Cardiac muscle cell (in vitro differentiated cells and primary cell): ENCODE measurements around the gene MEAF6. TPM values are rescaled to one million over a fixed set of nuclear protein-coding genes. Genes with fewer than 3 reads are reported as not detected.

ENCODE experiments used
- DNase-seq, 2 donors: peaks; one replicate each; pipeline versions ENCODE4 v3.0.0 to v3.0.0-alpha.2; 2010 to 2017; ENCODE audit warnings: low read depth in 1 of 2, low spot score in 1 of 2
- H3K27ac ChIP-seq: fragments of 200-600 bp; sonication (generic); 2 replicates; pipeline ENCODE4 v1.5.1; 2016
- H3K27me3 ChIP-seq: fragments of 200-600 bp; sonication (generic); 2 replicates; pipeline ENCODE4 v1.6.0; 2016; ENCODE audit warnings: control low read depth
- H3K36me3 ChIP-seq: fragments of 200-600 bp; sonication (generic); 2 replicates; pipeline ENCODE4 v1.5.1; 2016; ENCODE audit warnings: control low read depth
- H3K4me1 ChIP-seq: fragments of 200-600 bp; sonication (generic); 2 replicates; pipeline ENCODE4 v1.8.1; 2017; ENCODE audit warnings: low read depth, mild to moderate bottlenecking, mixed run types
- H3K4me3 ChIP-seq: fragments of 200-600 bp; sonication (generic); 2 replicates; pipeline ENCODE4 v1.5.1; 2016; ENCODE audit warnings: mild to moderate bottlenecking
- H3K9me3 ChIP-seq: fragments of 200-600 bp; sonication (generic); 2 replicates; pipeline ENCODE4 v1.5.1; 2017; ENCODE audit warnings: low read depth, mild to moderate bottlenecking, control low read depth
- polyA plus RNA-seq: library from polyadenylated mRNA; unstranded; fragments of >200 nt; fragmentation: Nextera tagmentation; extraction: Ambion mirVana; gene quantifications from 2 replicates; pipeline ENCODE4 v1.2.1, GENCODE V29; 2016
- total RNA-seq: library from RNA; depleted of rRNA; stranded (reverse); fragments of >200 nt; gene quantifications from 2 replicates; pipeline ENCODE4 v1.2.3, GENCODE V29; 2016
- TF ChIP-seq, protein P1 (sequence below): IDR thresholded peaks from 2 replicates; pipeline ENCODE4 v1.5.1; 2012; ENCODE audit warnings: low read depth, mild to moderate bottlenecking, low read length

MEAF6 gene
- total and polyA plus RNA-seq, 2 experiments from 2014 or later = 68.2 to 138 TPM

DNA sequence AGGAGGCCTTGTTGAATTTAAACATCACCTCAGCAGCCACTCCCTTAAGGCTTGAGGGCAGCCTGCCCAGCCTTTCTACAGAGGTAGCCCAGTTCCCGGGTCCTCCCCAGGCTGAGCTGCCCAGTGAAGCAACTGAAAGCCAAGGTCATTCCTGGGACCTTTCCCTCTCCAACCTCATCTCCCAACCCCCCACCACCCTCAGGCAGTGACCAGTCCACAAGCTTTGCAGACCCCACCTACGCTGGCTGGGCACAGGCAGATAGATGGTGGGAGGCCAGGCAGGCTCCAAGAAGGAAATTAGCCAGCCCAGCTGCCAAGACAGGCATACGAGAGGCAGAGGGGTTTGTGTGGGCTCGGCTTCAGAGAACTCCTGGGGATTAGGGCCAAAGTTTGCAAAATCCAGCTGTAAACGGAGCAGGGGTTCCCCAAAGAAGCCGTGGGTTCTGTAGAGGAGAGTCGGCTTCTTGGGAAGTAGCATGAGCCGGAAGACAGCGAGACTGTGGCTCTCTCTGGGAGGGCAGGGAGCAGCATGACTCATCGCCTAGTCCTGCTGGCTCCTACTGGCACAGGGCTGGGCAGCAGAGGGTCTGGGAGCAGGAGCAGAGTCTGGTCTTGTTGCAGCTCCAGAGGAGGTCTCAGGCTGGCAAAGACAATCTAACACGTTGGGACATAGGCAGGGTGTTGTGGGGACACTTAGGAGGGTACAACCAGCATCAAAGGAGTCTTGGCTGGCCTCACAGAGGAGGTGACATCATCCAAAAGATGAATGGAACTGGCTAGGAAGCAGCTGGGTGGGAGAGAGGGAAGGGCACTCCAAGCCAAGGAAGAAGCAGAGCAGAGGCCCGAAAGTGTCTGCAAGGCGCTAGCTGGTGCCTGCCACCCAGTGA, 43.0 kb downstream of the MEAF6 start:
- no peak overlapping the region for H3K4me3 ChIP-seq
- H3K36me3 ChIP-seq = no peaks in the 10 kb centered on the region
- no peaks in the 10 kb centered on the region for H3K9me3 ChIP-seq
- no peak overlapping the region for H3K27ac ChIP-seq
- TF ChIP-seq, protein P1, sequence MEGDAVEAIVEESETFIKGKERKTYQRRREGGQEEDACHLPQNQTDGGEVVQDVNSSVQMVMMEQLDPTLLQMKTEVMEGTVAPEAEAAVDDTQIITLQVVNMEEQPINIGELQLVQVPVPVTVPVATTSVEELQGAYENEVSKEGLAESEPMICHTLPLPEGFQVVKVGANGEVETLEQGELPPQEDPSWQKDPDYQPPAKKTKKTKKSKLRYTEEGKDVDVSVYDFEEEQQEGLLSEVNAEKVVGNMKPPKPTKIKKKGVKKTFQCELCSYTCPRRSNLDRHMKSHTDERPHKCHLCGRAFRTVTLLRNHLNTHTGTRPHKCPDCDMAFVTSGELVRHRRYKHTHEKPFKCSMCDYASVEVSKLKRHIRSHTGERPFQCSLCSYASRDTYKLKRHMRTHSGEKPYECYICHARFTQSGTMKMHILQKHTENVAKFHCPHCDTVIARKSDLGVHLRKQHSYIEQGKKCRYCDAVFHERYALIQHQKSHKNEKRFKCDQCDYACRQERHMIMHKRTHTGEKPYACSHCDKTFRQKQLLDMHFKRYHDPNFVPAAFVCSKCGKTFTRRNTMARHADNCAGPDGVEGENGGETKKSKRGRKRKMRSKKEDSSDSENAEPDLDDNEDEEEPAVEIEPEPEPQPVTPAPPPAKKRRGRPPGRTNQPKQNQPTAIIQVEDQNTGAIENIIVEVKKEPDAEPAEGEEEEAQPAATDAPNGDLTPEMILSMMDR = no peak
- H3K4me1 ChIP-seq = no peaks in the 10 kb centered on the region
- peaks cover 19% of the 10 kb centered on the region for H3K27me3 ChIP-seq
- peak; percentile 36 to 90 for DNase-seq

DNA sequence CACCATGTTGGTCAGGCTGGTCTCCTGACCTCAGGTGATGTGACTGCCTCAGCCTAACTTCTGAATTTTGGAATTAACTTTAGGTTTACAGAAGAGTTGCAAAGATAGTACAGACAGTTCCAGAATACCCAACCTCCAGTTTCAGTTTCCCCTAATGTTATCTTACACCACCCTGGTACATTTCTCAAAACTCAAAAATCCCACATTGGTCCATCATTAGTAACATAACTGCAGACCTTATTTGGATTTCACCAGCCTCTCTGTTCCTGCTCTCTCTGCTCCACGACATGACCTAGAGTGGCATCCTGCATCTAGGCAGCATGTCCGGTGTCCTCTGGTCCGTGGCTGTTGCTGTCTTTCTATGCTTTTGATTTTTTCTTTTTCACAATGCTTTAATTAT, 45.2 kb downstream of the MEAF6 start:
- DNase-seq = no peak
- Histone ChIP-seq H3K4me3 (no peak overlapping the region), H3K27ac (no peak overlapping the region), H3K9me3 (no peaks in the 10 kb centered on the region), H3K4me1 (no peaks in the 10 kb centered on the region), H3K36me3 (no peaks in the 10 kb centered on the region), H3K27me3 (peaks cover 19% of the 10 kb centered on the region)
- TF ChIP-seq, protein P1 = no peak

DNA sequence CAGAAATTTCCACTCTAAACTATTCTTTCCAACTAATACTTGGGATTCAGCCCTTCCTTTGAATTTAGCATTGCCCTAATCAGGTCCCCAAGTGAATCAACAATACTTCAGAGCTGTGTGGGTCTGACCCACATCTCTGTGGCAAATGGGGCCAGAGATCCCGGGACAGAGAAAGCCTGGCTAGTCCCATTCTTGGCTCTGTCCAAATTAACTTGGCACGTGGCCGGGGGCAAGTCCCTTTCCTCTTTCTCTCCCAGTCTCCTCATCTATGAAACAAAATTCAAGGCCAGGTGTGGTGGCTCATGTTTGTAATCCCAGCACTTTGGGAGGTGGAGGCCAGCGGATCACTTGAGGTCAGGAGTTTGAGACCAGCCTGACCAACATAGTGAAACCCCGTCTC, 46.5 kb downstream of the MEAF6 start:
- Histone ChIP-seq H3K9me3 (no peaks in the 10 kb centered on the region), H3K27me3 (peaks cover 9% of the 10 kb centered on the region), H3K4me1 (no peaks in the 10 kb centered on the region), H3K27ac (no peak overlapping the region), H3K36me3 (no peaks in the 10 kb centered on the region), H3K4me3 (no peak overlapping the region)
- TF ChIP-seq, protein P1 = no peak
- no peak for DNase-seq

DNA sequence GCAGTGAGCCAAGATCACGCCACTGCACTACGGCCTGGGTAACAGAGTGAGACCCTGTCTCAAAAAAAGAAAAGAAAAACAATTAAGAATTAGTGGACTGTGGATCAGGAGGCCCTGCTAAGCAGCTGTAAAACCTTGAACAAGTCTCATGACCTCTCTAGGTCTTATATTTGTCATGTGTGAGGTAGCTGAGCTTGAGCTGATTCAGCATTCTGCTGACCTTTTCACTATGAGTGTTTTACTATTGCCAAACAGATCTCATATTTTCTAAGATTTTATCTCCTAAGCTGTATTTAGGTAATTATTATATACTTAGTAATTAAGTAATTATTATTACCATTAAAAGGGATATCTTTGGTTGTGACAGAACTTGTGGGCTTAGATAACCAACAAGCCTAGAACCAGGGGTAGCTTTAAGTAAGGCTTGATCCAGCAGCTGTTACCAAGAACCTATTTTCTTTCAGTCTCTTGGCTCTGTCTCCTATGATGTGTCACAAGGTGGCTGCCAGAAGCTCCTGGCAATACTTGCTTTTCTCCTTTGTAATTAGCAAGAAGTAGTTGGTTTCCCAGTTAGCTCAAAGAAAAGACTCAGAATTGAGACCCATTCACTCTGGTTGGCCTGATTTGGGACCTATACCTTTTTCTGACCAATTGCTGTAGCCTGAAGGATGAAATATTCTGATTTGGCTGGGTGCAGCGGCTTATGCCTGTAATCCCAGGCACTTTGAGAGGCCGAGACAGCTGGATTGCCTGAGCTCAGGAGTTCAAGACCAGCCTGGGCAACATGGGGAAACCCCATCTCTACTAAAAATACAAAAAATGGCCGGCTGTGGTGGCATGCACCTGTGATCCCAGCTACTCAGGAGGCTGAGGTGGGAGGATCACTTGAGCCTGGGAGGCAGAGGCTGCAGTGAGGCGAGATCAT, 48.7 kb downstream of the MEAF6 start:
- TF ChIP-seq, protein P1 = no peak
- no peak overlapping the region for H3K27ac ChIP-seq
- H3K4me1 ChIP-seq = no peaks in the 10 kb centered on the region
- no peaks in the 10 kb centered on the region for H3K9me3 ChIP-seq
- H3K4me3 ChIP-seq = no peak overlapping the region
- DNase-seq = peak in 1 of 2 donors; percentile 50
- H3K27me3 ChIP-seq = no peaks in the 10 kb centered on the region
- H3K36me3 ChIP-seq = no peaks in the 10 kb centered on the region

DNA sequence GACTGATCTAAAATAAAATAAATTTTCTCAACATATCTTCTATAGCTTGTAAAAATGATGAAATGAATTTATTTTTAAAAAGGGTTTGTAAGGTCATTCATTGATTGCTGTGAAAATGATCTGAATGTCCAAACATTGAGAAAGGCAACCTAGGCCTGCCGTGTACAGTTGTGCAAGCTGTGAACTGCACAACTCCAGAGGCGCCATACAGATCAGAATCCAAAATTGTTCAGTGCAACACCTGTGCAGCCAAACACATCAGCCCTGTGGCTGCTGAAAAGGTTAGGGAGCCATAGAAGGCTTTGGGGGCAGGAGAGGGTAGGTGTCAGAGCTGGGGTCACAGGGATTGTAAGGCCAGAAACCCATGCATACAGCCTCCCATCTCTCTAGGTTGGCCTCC, 50.1 kb downstream of the MEAF6 start:
- H3K27ac ChIP-seq = no peak overlapping the region
- H3K9me3 ChIP-seq = no peaks in the 10 kb centered on the region
- H3K4me3 ChIP-seq = no peak overlapping the region
- TF ChIP-seq, protein P1 = no peak
- H3K27me3 ChIP-seq = no peaks in the 10 kb centered on the region
- H3K36me3 ChIP-seq = no peaks in the 10 kb centered on the region
- no peaks in the 10 kb centered on the region for H3K4me1 ChIP-seq
- no peak for DNase-seq
